OCI-LY7 (cell line): ENCODE results near the gene COPG1.

Experiments
- EZH2phosphoT487 ChIP-seq: fragments of 200-600 bp; sonication (generic); IDR thresholded peaks from 2 replicates; pipeline ENCODE4 v1.6.1; 2018; ENCODE audit warnings: low read depth, borderline replicate concordance, mild to moderate bottlenecking, mixed run types, antibody characterized with exemption, low read length, moderate library complexity, mixed read lengths
- TF ChIP-seq, protein P1 (sequence below): fragments of 200-600 bp; sonication (generic); conservative IDR thresholded peaks from 2 replicates; pipeline ENCODE4 v1.5.1; 2014; ENCODE audit warnings: mild to moderate bottlenecking, antibody characterized with exemption, low read length, moderate library complexity, mixed read lengths

DNA sequence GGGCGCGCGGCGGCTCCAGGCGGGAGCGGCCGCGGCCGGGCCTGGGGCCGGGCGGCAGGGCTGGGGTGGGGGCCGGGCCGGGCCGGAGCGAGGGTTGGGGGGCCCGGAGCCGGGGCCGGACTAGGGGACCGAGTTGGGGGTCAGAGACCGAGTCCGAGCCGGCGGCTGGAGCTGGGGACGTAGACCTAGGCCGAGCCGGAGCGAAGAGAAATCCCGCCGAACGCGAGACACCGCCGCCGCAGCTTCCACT is 66.5 kb downstream of the COPG1 start:
- TF ChIP-seq, protein P1, sequence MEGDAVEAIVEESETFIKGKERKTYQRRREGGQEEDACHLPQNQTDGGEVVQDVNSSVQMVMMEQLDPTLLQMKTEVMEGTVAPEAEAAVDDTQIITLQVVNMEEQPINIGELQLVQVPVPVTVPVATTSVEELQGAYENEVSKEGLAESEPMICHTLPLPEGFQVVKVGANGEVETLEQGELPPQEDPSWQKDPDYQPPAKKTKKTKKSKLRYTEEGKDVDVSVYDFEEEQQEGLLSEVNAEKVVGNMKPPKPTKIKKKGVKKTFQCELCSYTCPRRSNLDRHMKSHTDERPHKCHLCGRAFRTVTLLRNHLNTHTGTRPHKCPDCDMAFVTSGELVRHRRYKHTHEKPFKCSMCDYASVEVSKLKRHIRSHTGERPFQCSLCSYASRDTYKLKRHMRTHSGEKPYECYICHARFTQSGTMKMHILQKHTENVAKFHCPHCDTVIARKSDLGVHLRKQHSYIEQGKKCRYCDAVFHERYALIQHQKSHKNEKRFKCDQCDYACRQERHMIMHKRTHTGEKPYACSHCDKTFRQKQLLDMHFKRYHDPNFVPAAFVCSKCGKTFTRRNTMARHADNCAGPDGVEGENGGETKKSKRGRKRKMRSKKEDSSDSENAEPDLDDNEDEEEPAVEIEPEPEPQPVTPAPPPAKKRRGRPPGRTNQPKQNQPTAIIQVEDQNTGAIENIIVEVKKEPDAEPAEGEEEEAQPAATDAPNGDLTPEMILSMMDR = no peak
- TF ChIP-seq EZH2phosphoT487 = no peak
